ENCODE measurements around the gene WDFY2. TPM values are rescaled to one million over a fixed set of nuclear protein-coding genes. Genes with fewer than 3 reads are reported as not detected.

WDFY2 gene
- total RNA-seq, 2 experiments from 2014 or later, result 9.3 to 11.2 TPM

Small RNAs within 50 kb of the gene (microRNA-seq; reads per million reads assigned to microRNA genes)
- not detected for gene MIR4703 (ENCODE audit: borderline microRNAs expressed, borderline number of aligned reads, borderline replicate concordance)

Other genes starting within 250 kb of the WDFY2 start
- not detected for gene SERPINE3, start 244.8 kb upstream of the WDFY2 start, total RNA-seq
- gene INTS6, start 131.4 kb upstream of the WDFY2 start, total RNA-seq, result 10 to 100 TPM; 44.4 to 47.1 TPM
- gene DHRS12, start 219.7 kb downstream of the WDFY2 start, total RNA-seq, result 1 to 10 TPM; 6.7 to 7.0 TPM

Data from activated CD4-positive, alpha-beta memory T cell treated with anti-CD3 and anti-CD28 coated beads for 36 hours (primary cell).